Measurements from ENCODE around the gene TENM4. TPM values are rescaled to one million over a fixed set of nuclear protein-coding genes. Genes with fewer than 3 reads are reported as not detected.

TENM4 gene
- polyA plus RNA-seq, 1 of the 3 experiments (the other 2 are of a cell fraction), result 16.7 TPM

DNA sequence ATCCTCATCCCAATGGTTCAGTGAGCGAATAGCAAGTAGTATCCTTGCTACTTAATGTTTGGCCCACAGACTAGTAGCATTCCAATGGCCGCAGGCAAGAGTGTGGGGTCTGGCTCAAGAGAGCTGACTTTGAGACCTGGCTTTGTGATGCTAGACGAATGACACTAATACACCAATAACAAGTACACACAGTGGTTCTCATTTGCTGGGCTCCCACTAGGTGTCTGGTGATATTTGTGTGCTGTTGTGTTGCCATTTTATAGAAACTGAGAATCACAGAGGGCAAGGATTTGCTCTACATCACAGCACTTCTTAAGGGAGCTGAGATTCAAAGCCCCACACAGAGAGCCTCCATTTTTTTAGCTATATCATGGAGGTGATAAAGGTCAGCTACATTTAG lies 351.2 kb downstream of the TENM4 start:
- DNase-seq, result no peak
- no peak for TF ChIP-seq POLR2AphosphoS5 (IDR thresholded peaks at IDR 0.05; ENCODE audit: low read depth, low read length)
- TF ChIP-seq MEF2A (IDR thresholded peaks at IDR 0.05; ENCODE audit: borderline replicate concordance, low read depth), result no peak
- TF ChIP-seq ELF1 (IDR thresholded peaks at IDR 0.05), result no peak
- TF ChIP-seq, protein P1, sequence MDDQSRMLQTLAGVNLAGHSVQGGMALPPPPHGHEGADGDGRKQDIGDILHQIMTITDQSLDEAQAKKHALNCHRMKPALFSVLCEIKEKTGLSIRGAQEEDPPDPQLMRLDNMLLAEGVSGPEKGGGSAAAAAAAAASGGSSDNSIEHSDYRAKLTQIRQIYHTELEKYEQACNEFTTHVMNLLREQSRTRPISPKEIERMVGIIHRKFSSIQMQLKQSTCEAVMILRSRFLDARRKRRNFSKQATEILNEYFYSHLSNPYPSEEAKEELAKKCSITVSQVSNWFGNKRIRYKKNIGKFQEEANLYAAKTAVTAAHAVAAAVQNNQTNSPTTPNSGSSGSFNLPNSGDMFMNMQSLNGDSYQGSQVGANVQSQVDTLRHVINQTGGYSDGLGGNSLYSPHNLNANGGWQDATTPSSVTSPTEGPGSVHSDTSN (IDR thresholded peaks at IDR 0.05), result no peak
- no peak for TF ChIP-seq YY1 (IDR thresholded peaks at IDR 0.05; ENCODE audit: low read depth)
- no peak for TF ChIP-seq FOXJ3 (CRISPR knock-in tag; IDR thresholded peaks at IDR 0.05)
- no peak for TF ChIP-seq FOXM1 (IDR thresholded peaks at IDR 0.05; ENCODE audit: low read depth)
- no peak for TF ChIP-seq TAF1 (IDR thresholded peaks at IDR 0.05; ENCODE audit: borderline replicate concordance, low read depth, low read length)
- no peak for TF ChIP-seq SMC3 (IDR thresholded peaks at IDR 0.05; ENCODE audit: low read depth, low read length)
- TF ChIP-seq RXRA (IDR thresholded peaks at IDR 0.05; ENCODE audit: borderline replicate concordance, low read depth), result no peak
- no peak for TF ChIP-seq RAD21 (IDR thresholded peaks at IDR 0.05; ENCODE audit: low read length)
- no peak for TF ChIP-seq SIN3A (IDR thresholded peaks at IDR 0.05; ENCODE audit: borderline replicate concordance, low read depth, low read length)
- no peak overlapping the region for H3K9ac ChIP-seq
- H3K9me3 ChIP-seq, result no peaks in the 10 kb centered on the region
- ChIA-PET CTCF (interaction anchor here (0.9 to 4.5 kb wide), 6 partner anchors 9 to 444 kb away, joined by 3 to 34 read pairs (median 4); no protein-coding TSS in a partner anchor), POLR2A (no interaction called here)
- no peaks in the 10 kb centered on the region for H3K79me2 ChIP-seq (ENCODE audit: insufficient read depth)
- H4K20me1 ChIP-seq (ENCODE audit: insufficient read depth), result no peaks in the 10 kb centered on the region
- H3K36me3 ChIP-seq (replicated peaks in 1 of 2; ENCODE audit: control insufficient read depth in 1 of 2, insufficient read depth in 2 of 2, low read length in 1 of 2), result no peaks in the 10 kb centered on the region
- H3K4me1 ChIP-seq (ENCODE audit: control insufficient read depth in 1 of 2, insufficient read depth in 2 of 2, low read depth in 1 of 2, low read length in 1 of 2), result peaks cover 33 to 39% of the 10 kb centered on the region in 2 experiments
- H3K4me2 ChIP-seq, result no peak overlapping the region
- H3F3A ChIP-seq (replicated peaks; ENCODE audit: insufficient read depth), result peaks cover 37% of the 10 kb centered on the region
- H3K4me3 ChIP-seq (ENCODE audit: low read depth in 2 of 2, low read length in 1 of 2), result no peak overlapping the region
- H3K27me3 ChIP-seq (ENCODE audit: insufficient read depth), result no peaks in the 10 kb centered on the region
- no peaks in the 10 kb centered on the region for H3K9me2 ChIP-seq
- H3K27ac ChIP-seq (ENCODE audit: low read depth in 2 of 2, low read length in 1 of 2), result peak overlapping the region; percentile 92 to 94
- no peak overlapping the region for H2AFZ ChIP-seq (ENCODE audit: low read depth)
- WGBS (ENCODE audit: low lambda C conversion rate), result 94% methylated on average over 3 of the region's 3 CpGs

DNA sequence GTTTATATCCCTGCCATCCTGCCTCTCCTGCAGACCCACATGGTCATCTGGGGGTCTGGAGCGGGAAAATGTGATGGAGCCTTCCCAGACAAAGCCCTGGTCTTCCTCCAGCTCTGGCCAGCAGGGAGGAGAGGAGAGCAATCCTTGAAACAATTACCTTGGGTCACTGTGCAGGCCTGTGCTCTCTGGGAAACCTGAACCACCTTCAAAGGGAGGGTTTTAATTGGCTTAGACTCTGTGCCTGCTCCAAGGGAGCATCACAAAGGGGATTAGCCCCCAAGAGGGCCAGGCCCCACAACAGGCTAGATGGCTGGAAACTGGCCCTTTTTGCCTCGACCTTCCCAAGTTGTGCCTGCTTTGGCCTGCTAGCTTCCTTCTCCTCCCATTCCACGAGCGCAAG lies 351.9 kb downstream of the TENM4 start:
- Histone ChIP-seq H3K79me2 (ENCODE audit: insufficient read depth) (no peaks in the 10 kb centered on the region), H2AFZ (ENCODE audit: low read depth) (no peak overlapping the region), H4K20me1 (ENCODE audit: insufficient read depth) (no peaks in the 10 kb centered on the region), H3K4me1 (ENCODE audit: control insufficient read depth in 1 of 2, insufficient read depth in 2 of 2, low read depth in 1 of 2, low read length in 1 of 2) (peaks cover 33 to 38% of the 10 kb centered on the region in 2 experiments), H3K9me2 (no peaks in the 10 kb centered on the region), H3K4me3 (ENCODE audit: low read depth in 2 of 2, low read length in 1 of 2) (no peak overlapping the region), H3K27ac (ENCODE audit: low read depth in 2 of 2, low read length in 1 of 2) (peak overlapping the region; percentile 92 to 94), H3F3A (replicated peaks; ENCODE audit: insufficient read depth) (peaks cover 37% of the 10 kb centered on the region), H3K36me3 (replicated peaks in 1 of 2; ENCODE audit: control insufficient read depth in 1 of 2, insufficient read depth in 2 of 2, low read length in 1 of 2) (no peaks in the 10 kb centered on the region), H3K4me2 (no peak overlapping the region), H3K9me3 (no peaks in the 10 kb centered on the region), H3K9ac (no peak overlapping the region), H3K27me3 (ENCODE audit: insufficient read depth) (no peaks in the 10 kb centered on the region)
- ChIA-PET CTCF (interaction anchor here (0.6 to 4.5 kb wide), 6 partner anchors 10 to 443 kb away, joined by 3 to 34 read pairs (median 4); no protein-coding TSS in a partner anchor), POLR2A (no interaction called here)
- WGBS (ENCODE audit: low lambda C conversion rate), result 100% methylated on average over 4 of the region's 4 CpGs
- TF ChIP-seq, protein P2, sequence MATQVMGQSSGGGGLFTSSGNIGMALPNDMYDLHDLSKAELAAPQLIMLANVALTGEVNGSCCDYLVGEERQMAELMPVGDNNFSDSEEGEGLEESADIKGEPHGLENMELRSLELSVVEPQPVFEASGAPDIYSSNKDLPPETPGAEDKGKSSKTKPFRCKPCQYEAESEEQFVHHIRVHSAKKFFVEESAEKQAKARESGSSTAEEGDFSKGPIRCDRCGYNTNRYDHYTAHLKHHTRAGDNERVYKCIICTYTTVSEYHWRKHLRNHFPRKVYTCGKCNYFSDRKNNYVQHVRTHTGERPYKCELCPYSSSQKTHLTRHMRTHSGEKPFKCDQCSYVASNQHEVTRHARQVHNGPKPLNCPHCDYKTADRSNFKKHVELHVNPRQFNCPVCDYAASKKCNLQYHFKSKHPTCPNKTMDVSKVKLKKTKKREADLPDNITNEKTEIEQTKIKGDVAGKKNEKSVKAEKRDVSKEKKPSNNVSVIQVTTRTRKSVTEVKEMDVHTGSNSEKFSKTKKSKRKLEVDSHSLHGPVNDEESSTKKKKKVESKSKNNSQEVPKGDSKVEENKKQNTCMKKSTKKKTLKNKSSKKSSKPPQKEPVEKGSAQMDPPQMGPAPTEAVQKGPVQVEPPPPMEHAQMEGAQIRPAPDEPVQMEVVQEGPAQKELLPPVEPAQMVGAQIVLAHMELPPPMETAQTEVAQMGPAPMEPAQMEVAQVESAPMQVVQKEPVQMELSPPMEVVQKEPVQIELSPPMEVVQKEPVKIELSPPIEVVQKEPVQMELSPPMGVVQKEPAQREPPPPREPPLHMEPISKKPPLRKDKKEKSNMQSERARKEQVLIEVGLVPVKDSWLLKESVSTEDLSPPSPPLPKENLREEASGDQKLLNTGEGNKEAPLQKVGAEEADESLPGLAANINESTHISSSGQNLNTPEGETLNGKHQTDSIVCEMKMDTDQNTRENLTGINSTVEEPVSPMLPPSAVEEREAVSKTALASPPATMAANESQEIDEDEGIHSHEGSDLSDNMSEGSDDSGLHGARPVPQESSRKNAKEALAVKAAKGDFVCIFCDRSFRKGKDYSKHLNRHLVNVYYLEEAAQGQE (IDR thresholded peaks at IDR 0.05; ENCODE audit: low read depth, low read length), result no peak
- TF ChIP-seq CHD2 (IDR thresholded peaks at IDR 0.05; ENCODE audit: low read length, partially characterized antibody), result no peak
- no peak for TF ChIP-seq TEAD4 (IDR thresholded peaks at IDR 0.05; ENCODE audit: borderline replicate concordance, insufficient read depth)
- TF ChIP-seq RAD21 (IDR thresholded peaks at IDR 0.05; ENCODE audit: low read length), result no peak
- TF ChIP-seq GABPA (IDR thresholded peaks at IDR 0.05; ENCODE audit: low read depth), result no peak
- no peak for TF ChIP-seq TAF1 (IDR thresholded peaks at IDR 0.05; ENCODE audit: borderline replicate concordance, low read depth, low read length)
- TF ChIP-seq NRF1 (IDR thresholded peaks at IDR 0.05; ENCODE audit: low read depth, low read length), result no peak
- no peak for TF ChIP-seq TCF12 (IDR thresholded peaks at IDR 0.05)
- TF ChIP-seq, protein P3, sequence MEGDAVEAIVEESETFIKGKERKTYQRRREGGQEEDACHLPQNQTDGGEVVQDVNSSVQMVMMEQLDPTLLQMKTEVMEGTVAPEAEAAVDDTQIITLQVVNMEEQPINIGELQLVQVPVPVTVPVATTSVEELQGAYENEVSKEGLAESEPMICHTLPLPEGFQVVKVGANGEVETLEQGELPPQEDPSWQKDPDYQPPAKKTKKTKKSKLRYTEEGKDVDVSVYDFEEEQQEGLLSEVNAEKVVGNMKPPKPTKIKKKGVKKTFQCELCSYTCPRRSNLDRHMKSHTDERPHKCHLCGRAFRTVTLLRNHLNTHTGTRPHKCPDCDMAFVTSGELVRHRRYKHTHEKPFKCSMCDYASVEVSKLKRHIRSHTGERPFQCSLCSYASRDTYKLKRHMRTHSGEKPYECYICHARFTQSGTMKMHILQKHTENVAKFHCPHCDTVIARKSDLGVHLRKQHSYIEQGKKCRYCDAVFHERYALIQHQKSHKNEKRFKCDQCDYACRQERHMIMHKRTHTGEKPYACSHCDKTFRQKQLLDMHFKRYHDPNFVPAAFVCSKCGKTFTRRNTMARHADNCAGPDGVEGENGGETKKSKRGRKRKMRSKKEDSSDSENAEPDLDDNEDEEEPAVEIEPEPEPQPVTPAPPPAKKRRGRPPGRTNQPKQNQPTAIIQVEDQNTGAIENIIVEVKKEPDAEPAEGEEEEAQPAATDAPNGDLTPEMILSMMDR (IDR thresholded peaks at IDR 0.05), result no peak
- TF ChIP-seq FOSL2 (IDR thresholded peaks at IDR 0.05; ENCODE audit: borderline replicate concordance, low read depth), result no peak
- TF ChIP-seq RCOR1 (IDR thresholded peaks at IDR 0.05; ENCODE audit: low read length), result no peak
- no peak for DNase-seq

All from SK-N-SH (cell line).